H9 (cell line): Measurements from ENCODE around the gene CTPS2. TPM values are rescaled to one million over a fixed set of nuclear protein-coding genes. Genes with fewer than 3 reads are reported as not detected.

Experiments
- DNase-seq: peaks from one replicate; pipeline ENCODE4 v3.0.0-alpha.2; 2017
- H2AFZ ChIP-seq: one replicate; pipeline ENCODE4 v1.6.1; 2013; ENCODE audit warnings: mild to moderate bottlenecking, low read length, control low read depth, moderate library complexity
- H2AK5ac ChIP-seq: 2 replicates; pipeline ENCODE4 v1.6.1; 2013; ENCODE audit warnings: low read length, control low read depth, mixed read lengths; ENCODE audit not compliant: insufficient read length
- H2BK120ac ChIP-seq: one replicate; pipeline ENCODE4 v1.6.1; 2013; ENCODE audit warnings: low read depth, mild to moderate bottlenecking, low read length, control low read depth, inconsistent platforms; ENCODE audit not compliant: poor library complexity, severe bottlenecking
- H2BK12ac ChIP-seq: 2 replicates; pipeline ENCODE4 v1.6.1; 2013; ENCODE audit warnings: low read length, control low read depth, mixed read lengths, low read depth; ENCODE audit not compliant: insufficient read length
- H2BK15ac ChIP-seq: 2 replicates; pipeline ENCODE4 v1.6.1; 2013; ENCODE audit warnings: low read depth, low read length, control low read depth
- H2BK20ac ChIP-seq: one replicate; pipeline ENCODE4 v1.6.1; 2013; ENCODE audit warnings: low read depth, mild to moderate bottlenecking, low read length, control low read depth, inconsistent platforms; ENCODE audit not compliant: poor library complexity, severe bottlenecking
- H2BK5ac ChIP-seq: 2 replicates; pipeline ENCODE4 v1.6.1; 2013; ENCODE audit warnings: low read length, control low read depth, mixed read lengths; ENCODE audit not compliant: insufficient read length
- H3K14ac ChIP-seq: 2 replicates; pipeline ENCODE4 v1.6.1; 2013; ENCODE audit warnings: low read length, control low read depth; ENCODE audit not compliant: insufficient read depth
- H3K18ac ChIP-seq: 2 replicates; pipeline ENCODE4 v1.6.1; 2013; ENCODE audit warnings: low read depth, mild to moderate bottlenecking, mixed read lengths, low read length, control low read depth; ENCODE audit not compliant: insufficient read length
- H3K23ac ChIP-seq: 2 replicates; pipeline ENCODE4 v1.6.1; 2013; ENCODE audit warnings: low read length, control low read depth, mixed read lengths, low read depth; ENCODE audit not compliant: insufficient read length
- H3K23me2 ChIP-seq: 2 replicates; pipeline ENCODE4 v1.6.1; 2013; ENCODE audit warnings: low read depth, mild to moderate bottlenecking, mixed read lengths, low read length, control low read depth; ENCODE audit not compliant: insufficient read length, poor library complexity, severe bottlenecking
- H3K27ac ChIP-seq: 2 replicates; pipeline ENCODE4 v1.5.1; 2013; ENCODE audit warnings: low read length, control low read depth, mixed read lengths, low read depth; ENCODE audit not compliant: insufficient read length
- H3K27me3 ChIP-seq: 2 replicates; pipeline ENCODE4 v1.6.1; 2013; ENCODE audit warnings: low read length, control low read depth, inconsistent platforms; ENCODE audit not compliant: insufficient read depth
- H3K4ac ChIP-seq: 2 replicates; pipeline ENCODE4 v1.6.1; 2013; ENCODE audit warnings: low read depth, mild to moderate bottlenecking, control low read depth, inconsistent platforms, low read length, moderate library complexity
- H3K4me1 ChIP-seq: 2 replicates; pipeline ENCODE4 v1.6.1; 2013; ENCODE audit warnings: low read length, control low read depth, inconsistent platforms; ENCODE audit not compliant: insufficient read depth
- H3K4me2 ChIP-seq: 2 replicates; pipeline ENCODE4 v1.6.1; 2013; ENCODE audit warnings: low read length, control low read depth, mixed read lengths; ENCODE audit not compliant: insufficient read length, insufficient read depth
- H3K56ac ChIP-seq: 2 replicates; pipeline ENCODE4 v1.6.1; 2013; ENCODE audit warnings: low read depth, mild to moderate bottlenecking, mixed read lengths, low read length, control low read depth; ENCODE audit not compliant: insufficient read length
- H3K79me1 ChIP-seq: 2 replicates; pipeline ENCODE4 v1.6.1; 2013; ENCODE audit warnings: low read depth, mild to moderate bottlenecking, moderate library complexity, low read length, control low read depth, inconsistent platforms; ENCODE audit not compliant: insufficient read depth, poor library complexity, severe bottlenecking
- H3K79me2 ChIP-seq: 2 replicates; pipeline ENCODE4 v1.6.1; 2013; ENCODE audit warnings: low read length, control low read depth, inconsistent platforms; ENCODE audit not compliant: insufficient read depth
- H3K9ac ChIP-seq: 2 replicates; pipeline ENCODE4 v1.6.1; 2013; ENCODE audit warnings: low read length, control low read depth, mixed read lengths; ENCODE audit not compliant: insufficient read length; ENCODE audit errors: extremely low read depth
- H3K9me3 ChIP-seq: one replicate; pipeline ENCODE4 v1.6.1; 2013; ENCODE audit warnings: low read depth, low read length, inconsistent platforms; ENCODE audit not compliant: control insufficient read depth
- H3T11ph ChIP-seq: one replicate; pipeline ENCODE4 v1.6.1; 2013; ENCODE audit warnings: mild to moderate bottlenecking, low read length, control low read depth, inconsistent platforms
- H4K20me1 ChIP-seq: one replicate; pipeline ENCODE4 v1.6.1; 2013; ENCODE audit not compliant: control insufficient read depth, insufficient read length, insufficient read depth
- H4K5ac ChIP-seq: 2 replicates; pipeline ENCODE4 v1.6.1; 2013; ENCODE audit warnings: low read depth, mild to moderate bottlenecking, mixed read lengths, low read length, control low read depth; ENCODE audit not compliant: insufficient read length
- H4K8ac ChIP-seq: replicated peaks from 2 replicates; pipeline ENCODE4 v1.6.1; 2013; ENCODE audit warnings: low read length, control low read depth, mixed read lengths, low read depth; ENCODE audit not compliant: insufficient read length
- H4K91ac ChIP-seq: 2 replicates; pipeline ENCODE4 v1.6.1; 2013; ENCODE audit warnings: low read depth, mild to moderate bottlenecking, moderate library complexity, mixed read lengths, low read length, control low read depth; ENCODE audit not compliant: insufficient read length
- H3K27ac Mint-ChIP-seq, 3 experiments: 2 replicates in 2 of 3; 3 replicates in 1 of 3; pipeline ENCODE4 v1.8.0; 2020 to 2021; ENCODE audit warnings: mixed read lengths in 3 of 3, mild to moderate bottlenecking in 1 of 3, moderate library complexity in 1 of 3
- H3K27me3 Mint-ChIP-seq: 2 replicates; pipeline ENCODE4 v1.8.0; 2021; ENCODE audit warnings: low read depth, mild to moderate bottlenecking, moderate library complexity, mixed read lengths
- H3K36me3 Mint-ChIP-seq, 3 experiments: 2 replicates in 2 of 3; 3 replicates in 1 of 3; pipeline ENCODE4 v1.8.0; 2020 to 2021; ENCODE audit warnings: low read depth in 3 of 3, mixed read lengths in 3 of 3; ENCODE audit not compliant: insufficient read depth in 1 of 3
- H3K4me1 Mint-ChIP-seq, 2 experiments: 2 replicates each; pipeline ENCODE4 v1.8.0; 2020; ENCODE audit warnings: mixed read lengths in 2 of 2
- H3K4me3 Mint-ChIP-seq, 2 experiments: 2 replicates in 1 of 2; 3 replicates in 1 of 2; pipeline ENCODE4 v1.8.0; 2020 to 2021; ENCODE audit warnings: mild to moderate bottlenecking in 2 of 2, mixed read lengths in 2 of 2, moderate library complexity in 1 of 2
- H3K9me3 Mint-ChIP-seq, 2 experiments: 2 replicates in 1 of 2; 3 replicates in 1 of 2; pipeline ENCODE4 v1.8.0; 2020; ENCODE audit warnings: mild to moderate bottlenecking in 2 of 2, mixed read lengths in 2 of 2, moderate library complexity in 1 of 2
- CTCF ChIP-seq: fragments of 200-600 bp; sonication (generic); conservative IDR thresholded peaks from 3 replicates; pipeline ENCODE4 v1.8.0; 2021; ENCODE audit warnings: antibody characterized with exemption, mild to moderate bottlenecking
- WGBS: extraction: QIAGEN DNeasy Blood & Tissue Kit; methylation state at CpG from one replicate; pipeline ENCODE4 v1.1.7; 2013; ENCODE audit warnings: missing lambda C conversion rate, low lambda C conversion rate, mixed read lengths; ENCODE audit not compliant: insufficient read length; ENCODE audit errors: extremely low coverage; 5-methylcytosine and 5-hydroxymethylcytosine counted together
- total RNA-seq: library from RNA; stranded (reverse); gene quantifications from 2 replicates; pipeline ENCODE4 v1.2.1, GENCODE V29; 2021

Gene CTPS2
- total RNA-seq, 1 experiment from 2014 or later: 69.7 TPM

DNA sequence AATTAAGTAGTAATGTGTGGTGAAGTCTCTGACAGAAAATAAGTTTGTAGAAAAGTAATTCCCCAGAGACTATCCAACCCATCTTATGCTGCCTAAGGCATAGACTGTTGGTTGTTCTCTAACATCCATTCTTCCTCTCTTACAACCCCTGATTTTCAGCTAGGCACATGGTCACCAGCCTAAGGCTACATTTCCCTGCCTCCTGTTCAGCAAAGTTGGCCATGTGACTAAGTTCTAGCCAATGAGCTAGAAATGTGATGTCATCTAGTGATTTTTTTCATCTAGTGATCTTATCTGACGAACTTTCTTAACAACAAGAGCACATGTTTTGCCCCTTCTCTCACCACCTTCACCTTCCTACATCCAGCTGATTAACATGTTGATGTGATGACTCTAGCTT lies 164.8 kb downstream of the CTPS2 start:
- no peak overlapping the region for H3K56ac ChIP-seq
- H3T11ph ChIP-seq: no peak overlapping the region
- H3K4ac ChIP-seq: no peak overlapping the region
- peaks cover 5% of the 10 kb centered on the region for H3K4me1 ChIP-seq
- H3K23me2 ChIP-seq: no peaks in the 10 kb centered on the region
- no peak overlapping the region for H2BK15ac ChIP-seq
- Mint-ChIP-seq H3K4me3 (no peak overlapping the region), H3K27me3 (peaks cover 2% of the 10 kb centered on the region; the same call in 1 of the 2 replicates), H3K27ac (no peak overlapping the region), H3K9me3 (peaks cover 0 to 9% of the 10 kb centered on the region in 2 experiments; a peak in 4 of 5 replicates), H3K36me3 (peaks cover 16 to 33% (median 29%) of the 10 kb centered on the region in 3 experiments), H3K4me1 (peaks cover 30% of the 10 kb centered on the region in 2 experiments)
- no peak overlapping the region for H3K9ac ChIP-seq
- H3K23ac ChIP-seq: no peak overlapping the region
- no peaks in the 10 kb centered on the region for H3K79me2 ChIP-seq
- no peaks in the 10 kb centered on the region for H3K9me3 ChIP-seq
- no peak overlapping the region for H3K4me2 ChIP-seq
- DNase-seq: no peak
- peak overlapping the region; percentile 58 for H4K8ac ChIP-seq
- no peak overlapping the region for H2BK20ac ChIP-seq
- H4K91ac ChIP-seq: no peak overlapping the region
- no peaks in the 10 kb centered on the region for H3K27me3 ChIP-seq
- H4K5ac ChIP-seq: no peak overlapping the region
- no peak overlapping the region for H2BK5ac ChIP-seq
- WGBS: no CpG with 5 or more reads among the region's 1 CpG
- no peak overlapping the region for H2BK12ac ChIP-seq
- no peak overlapping the region for H3K27ac ChIP-seq
- H3K79me1 ChIP-seq: no peaks in the 10 kb centered on the region
- no peak overlapping the region for H2AFZ ChIP-seq
- H4K20me1 ChIP-seq: no peaks in the 10 kb centered on the region
- H2BK120ac ChIP-seq: no peak overlapping the region
- no peak overlapping the region for H3K18ac ChIP-seq
- no peak overlapping the region for H2AK5ac ChIP-seq
- no peak for TF ChIP-seq CTCF
- no peak overlapping the region for H3K14ac ChIP-seq
